Stimulated activated CD8-positive, alpha-beta memory T cell treated with anti-CD3 and anti-CD28 coated beads, Interleukin-2, amount 100 ng/mL, for 1 hour (primary cell): Measurements from ENCODE around the gene FGD3.
"Not testable (repeated sequence)": the region's sequence is repeated elsewhere in the genome, so short reads cannot be mapped to it uniquely, and the experiment has no call there.

Experiments
- DNase-seq, 2 donors: peaks; one replicate each; pipeline ENCODE4 v3.0.0-alpha.2; 2020; ENCODE audit warnings: low read depth in 2 of 2

FGD3 gene

DNA sequence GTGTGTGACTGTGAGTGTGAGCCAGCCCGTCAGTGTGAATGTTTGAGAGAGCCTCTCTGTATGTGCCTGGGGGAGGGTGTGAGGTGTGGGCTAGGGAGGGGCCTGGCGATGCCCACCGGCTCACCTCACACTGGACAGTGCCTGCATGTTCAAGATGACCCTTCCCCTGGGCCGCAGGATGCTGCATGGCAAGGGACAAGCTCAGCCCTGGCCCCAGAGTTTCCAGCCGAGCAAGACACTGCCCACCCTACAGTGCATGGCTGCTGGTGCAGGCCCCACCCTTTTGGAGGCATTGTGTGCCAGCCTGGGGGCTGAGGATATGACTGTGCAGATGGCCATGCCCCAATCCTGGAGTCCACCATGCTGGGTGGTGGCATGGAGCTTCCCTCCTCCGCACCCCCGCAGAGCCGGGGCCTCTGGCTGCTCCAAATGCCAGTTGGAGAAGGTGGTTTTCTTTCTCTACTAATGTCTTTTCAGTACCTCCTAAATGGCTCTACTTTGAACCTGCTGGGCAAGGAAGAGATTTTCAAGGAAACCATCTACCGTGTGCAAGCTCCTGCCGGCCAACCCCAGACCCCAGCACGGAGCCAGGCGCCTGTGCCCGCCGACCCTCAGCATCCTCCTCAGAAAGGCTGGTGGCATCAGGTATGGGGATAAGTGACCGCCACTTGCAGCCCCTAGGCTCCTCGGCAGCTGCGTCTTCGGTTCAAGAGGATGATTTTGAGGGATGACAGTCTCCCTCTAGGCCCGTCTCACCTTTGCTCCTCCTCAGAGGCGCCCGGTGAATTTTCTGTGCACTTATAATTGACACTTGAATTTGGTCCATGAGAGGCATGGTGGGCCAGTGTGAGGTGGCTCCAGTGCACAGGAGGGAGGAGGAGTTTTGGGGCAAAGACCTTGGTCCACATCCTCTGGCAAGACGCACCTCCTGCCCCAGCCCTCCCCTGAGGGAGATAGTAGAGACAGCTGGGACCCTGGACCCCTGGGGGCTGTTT, 27.7 kb downstream of the FGD3 start:
- DNase-seq, result no peak

DNA sequence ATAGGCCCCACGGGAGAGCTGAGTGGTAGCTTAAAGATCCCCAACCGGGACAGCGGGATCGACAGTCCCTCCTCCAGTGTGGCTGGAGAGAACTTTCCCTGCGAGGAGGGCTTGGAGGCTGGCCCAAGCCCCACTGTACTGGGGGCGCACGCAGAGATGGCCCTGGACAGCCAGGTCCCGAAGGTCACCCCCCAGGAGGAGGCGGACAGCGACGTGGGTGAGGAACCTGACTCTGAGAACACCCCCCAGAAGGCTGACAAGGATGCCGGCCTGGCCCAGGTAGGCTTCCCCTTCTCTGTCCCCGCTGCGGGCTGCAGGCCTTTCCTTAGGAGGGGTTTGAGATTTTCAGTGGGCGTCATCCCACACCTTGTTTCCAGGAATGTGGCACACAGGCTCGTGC, 29.1 kb downstream of the FGD3 start:
- DNase-seq, result no peak

DNA sequence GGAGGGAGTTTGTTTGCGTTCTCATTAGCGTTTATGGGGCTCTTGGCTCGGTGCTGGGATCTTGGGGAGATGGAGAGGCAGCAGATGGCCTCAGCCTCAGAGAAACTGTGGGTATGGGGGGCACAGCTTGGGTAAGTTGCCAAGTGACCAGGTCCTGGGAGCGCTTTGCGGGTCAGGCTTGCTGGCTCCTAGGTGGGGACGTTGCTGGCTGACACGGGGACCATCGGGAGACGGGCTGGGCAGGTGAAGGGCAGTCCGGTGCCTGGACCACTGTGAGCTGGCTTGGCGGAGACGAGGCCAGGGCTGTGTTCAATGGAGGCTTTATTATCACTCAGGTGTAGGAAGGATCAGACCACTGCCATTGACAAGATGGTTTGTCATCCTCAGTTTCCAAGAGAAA, 30.0 kb downstream of the FGD3 start:
- no peak for DNase-seq

DNA sequence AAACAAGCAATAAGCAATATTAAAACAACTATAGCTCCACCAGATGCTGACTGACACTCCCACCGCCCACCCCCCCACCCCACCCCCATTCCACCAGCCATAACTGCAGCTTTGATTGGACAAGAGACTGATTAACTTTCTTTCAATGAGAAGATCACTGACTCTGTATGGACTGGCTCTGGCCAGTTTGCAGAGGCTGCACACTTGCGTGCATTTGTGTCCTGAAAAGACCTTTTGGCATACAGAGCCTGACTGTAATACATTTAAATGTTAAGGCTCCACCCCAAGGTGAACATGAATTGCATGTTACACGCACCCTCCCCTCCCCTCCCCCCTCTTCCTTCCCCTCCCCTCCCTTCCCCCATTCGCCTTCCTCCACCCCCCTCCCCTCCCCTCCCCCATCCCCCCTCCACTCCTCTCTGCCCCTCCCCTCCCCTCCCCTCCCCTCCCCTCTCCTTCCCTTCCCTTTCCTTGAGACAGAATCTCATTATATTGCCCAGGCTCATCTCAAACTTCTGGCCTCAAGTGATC, 31.1 kb downstream of the FGD3 start:
- no peak for DNase-seq

DNA sequence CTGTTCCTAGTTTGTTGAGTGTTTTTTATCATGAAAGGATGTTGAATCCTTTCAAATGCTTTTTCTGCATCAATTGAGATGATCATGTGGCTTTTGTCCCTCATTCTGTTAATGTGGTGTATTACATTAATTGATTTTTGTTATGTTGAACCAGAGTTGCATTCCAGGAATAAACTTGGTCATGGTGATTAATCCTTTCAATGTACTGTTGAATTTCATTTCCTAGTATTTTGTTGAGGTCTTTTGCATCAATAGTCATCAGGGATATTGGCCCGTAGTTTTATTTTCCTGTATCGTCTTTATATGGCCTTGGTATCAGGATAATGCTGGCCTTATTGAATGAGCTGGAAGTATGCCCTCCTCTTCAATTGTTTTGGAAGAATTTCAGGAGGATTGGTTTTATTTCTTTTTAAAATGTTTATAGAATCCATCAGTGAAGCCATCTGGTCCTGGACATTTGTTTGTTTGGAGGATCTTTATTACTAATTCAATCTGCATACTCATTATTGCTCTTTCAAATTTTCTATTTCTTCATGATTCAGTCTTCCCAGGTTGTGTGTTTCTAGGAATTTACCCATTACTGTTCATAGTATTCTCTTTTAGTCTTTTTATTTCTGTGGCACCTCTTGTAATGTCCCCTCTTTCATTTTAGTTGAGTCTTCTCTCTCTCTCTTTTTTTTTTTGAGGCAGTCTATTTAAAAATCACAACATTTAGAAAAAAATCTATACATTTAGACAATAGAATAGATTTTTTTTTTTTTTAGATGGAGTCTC, 32.1 kb downstream of the FGD3 start:
- DNase-seq, result no peak

DNA sequence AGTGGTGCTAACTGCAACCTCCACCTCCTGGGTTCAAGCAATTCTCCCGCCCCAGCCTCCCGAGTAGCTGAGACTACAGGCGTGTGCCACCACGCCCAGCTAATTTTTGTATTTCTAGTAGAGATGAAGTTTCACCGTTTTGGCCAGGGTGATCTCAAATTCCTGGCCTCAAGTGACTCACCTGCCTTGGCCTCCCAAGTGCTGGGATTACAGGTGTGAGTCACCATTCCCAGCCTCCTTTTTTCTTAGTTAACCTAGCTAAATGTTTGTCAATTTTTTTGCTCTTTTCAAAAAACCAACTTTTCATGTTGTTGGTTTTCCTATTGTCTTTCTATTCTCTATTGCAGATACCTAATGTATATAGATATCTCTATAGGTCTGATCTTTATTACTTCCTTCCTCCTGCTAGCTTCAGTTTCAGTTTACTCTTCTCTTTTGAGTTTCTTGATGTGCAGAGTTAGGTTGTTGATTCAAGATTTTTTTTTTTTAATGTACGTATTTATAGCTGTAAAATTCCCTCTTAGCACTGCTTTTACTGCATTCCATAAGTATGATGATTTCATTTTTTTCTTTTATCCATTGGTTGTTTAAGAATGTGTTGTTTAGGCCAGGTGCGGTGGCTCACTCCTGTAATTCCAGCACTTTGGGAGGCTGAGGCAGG, 32.9 kb downstream of the FGD3 start:
- DNase-seq, result no peak

DNA sequence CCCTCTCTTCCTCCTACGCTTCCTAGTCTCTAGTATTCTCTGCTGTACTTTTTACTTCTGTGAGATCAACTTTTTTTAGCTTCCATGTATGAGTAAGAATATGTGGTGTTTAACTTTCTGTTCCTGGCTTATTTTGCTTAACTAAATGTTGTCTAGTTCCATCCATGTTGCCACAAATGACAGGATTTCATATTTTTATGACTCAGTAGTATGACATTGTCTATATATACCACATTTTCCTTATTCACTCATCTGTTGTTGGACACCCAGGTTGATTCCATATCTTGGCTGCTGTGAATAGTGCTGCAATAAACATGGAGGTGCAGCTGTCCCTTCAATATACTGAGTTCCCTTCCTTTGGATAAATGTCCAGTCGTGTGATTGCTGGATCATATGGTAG, 34.8 kb downstream of the FGD3 start:
- DNase-seq, result no peak

DNA sequence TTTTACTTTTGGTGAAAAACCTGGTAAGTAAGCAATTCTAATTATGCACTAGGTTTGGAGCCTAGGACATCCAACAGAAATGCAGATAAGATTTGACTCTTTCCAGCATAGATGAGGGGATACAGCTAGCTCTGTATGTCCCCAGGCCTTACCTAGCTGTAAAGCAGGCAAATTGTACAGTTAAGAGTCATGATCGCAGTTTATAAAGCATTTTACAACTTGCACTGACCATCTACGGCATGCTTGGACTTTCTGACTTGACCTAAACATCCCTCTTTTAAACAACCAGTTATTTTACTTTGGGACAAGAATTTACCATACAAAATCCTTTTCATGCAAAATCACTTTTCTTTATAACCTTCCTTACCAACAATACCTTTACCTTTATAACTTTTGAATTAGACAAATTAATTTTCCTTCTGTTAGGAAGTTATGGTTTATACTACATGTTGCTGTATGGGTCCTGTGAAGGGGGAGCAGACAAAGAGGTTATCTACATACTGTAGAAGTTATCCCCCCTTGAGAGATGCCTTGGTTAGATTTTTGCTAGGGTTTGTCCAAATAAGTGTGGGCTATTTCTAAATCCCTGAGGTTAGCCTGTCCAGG, 36.8 kb downstream of the FGD3 start:
- no peak for DNase-seq

DNA sequence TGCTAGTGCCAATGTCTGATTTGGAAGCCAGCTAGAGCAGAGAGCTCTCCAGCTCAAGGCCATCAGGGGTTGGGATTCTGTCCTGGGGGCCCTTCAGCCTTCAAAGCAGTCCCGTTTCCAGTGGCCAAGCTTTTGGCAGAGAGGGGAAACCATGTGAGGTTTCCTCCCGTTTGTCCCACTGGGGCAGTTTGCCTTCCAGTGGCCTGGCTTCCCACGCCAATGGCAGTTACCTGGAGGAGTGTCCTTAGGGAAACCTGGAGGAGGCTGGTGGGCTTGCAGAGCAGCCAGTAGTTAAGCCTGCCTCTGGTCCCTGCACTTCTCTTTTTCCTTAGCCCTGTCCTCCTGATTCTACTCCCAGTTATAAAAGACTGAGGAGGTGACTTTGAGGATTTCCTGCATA, 37.7 kb downstream of the FGD3 start:
- no peak for DNase-seq

DNA sequence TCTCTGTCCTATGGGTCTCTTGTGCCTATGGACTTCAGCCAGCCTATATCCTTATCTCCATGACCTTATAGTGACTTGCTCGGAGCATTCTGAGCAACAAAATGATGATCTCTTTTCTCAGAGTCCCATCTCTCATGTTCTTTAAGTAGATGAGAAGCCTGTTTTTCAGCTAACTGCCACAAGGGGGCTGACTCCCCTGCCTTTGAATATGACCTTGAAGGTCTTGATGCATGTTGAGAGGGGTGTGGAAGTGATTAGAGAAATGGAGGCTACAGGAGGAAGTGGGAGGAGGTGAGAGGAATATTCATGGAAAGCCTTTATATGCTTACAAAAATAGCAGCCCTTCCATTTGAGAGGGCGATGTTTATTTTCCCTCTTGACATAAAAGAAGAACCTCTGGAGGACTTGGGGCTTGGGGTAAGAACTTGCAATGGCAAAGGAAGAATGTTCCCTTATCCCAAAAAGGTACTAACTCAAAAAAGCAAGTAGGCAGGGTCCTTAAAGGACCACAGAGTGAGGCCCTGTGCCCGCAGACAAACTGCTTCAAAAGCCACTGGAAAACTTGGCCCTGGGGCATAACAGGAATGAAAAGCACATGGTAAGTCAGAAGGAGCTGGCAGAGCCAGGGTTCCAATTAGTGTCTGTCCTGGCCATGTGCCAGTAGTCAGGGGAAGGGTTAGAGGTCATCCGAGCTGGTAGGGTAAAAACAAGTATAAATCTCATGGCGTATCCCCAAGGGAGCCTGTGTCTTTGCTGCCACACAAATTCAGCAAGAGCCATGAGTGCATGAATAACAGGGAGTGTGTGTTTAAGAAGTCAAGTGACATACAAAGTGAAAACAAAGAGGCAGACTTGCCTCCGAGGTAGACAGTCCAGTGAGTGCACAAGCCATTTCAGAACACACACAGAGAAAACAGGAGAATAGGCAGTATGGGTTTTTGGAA, 39.1 kb downstream of the FGD3 start:
- peak in 1 of 2 donors; percentile 38 for DNase-seq

DNA sequence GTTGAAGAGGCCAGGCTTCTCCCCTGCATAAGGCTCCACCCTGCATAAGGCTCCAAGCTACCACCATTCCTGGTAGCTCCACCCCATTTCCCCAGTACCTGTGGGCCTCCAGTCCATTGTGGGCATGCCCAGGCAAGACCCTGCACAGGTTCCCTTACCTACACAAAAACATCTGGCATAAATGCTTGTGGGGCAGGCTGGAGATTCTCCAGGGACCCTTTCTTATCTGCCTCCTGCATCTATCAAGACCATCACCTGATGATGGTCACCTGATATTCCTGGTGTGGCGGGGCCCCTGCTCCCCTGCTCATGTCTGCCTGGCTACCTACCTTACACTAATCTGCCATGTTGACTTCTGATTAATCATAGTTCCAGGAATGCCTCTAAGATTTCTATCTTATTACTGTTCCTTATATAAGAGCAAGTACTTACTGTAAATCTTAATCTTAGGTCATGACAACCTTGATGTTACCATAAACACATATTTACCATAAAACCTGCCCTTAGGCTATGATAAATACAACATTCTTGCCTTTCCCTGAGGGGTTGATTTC, 41.0 kb downstream of the FGD3 start:
- no peak for DNase-seq

DNA sequence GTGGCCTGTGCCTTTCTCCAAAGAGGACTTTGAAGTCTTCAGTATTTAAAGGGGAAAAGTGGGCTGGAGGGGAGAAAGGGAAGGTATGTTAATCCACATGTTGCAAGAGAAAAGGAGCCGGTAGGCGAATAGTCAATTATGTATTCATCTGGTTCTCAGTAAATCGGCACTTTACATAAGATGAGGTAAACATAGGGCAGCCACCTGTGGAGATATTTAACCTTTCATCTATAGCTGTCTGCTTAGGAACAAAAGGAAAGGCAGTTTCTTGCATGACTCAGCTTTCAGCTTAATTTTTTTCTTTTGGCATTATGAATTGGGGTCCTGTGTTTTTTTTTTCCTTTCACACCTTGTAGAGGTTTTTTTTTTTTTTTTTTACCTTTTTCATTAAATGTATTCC, 42.2 kb downstream of the FGD3 start:
- no peak for DNase-seq

DNA sequence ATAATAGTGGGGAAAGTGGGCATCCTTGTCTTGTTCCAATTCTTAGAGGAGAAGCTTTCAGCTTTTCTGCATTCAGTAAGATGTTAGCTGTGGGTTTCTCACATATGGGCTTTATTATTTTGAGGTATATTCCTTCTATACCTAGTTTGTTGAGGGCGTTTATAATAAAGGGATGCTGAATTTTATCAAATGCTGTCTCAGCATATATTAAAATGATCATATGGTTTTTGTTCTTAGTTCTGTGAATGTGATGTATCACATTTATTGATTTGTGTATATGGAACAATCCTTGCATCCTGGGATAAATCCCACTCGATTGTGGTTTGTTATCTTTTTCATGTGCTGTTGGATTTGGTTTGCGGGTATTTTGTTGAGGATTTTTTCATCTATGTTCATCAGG, 43.1 kb downstream of the FGD3 start:
- DNase-seq, result no peak

DNA sequence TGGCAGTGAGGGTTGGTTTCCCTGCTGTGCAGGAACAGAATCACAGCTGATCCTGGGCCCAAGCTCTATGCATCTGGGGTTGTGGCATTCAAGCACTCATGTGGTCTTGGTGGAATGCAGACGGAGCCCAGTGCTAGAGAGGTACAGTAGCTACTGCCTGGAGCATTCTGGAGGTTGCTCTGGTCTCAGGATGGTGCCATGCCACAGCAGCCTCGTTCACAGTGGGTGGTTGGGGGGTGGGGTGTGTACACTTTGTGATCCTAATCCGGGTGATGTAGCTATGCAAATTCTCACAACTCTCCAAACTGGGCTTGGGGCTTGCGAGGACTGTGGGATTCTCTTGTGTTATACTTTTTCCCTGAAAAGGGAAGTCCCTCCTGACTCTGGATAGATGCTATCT, 45.2 kb downstream of the FGD3 start:
- DNase-seq, result no peak

DNA sequence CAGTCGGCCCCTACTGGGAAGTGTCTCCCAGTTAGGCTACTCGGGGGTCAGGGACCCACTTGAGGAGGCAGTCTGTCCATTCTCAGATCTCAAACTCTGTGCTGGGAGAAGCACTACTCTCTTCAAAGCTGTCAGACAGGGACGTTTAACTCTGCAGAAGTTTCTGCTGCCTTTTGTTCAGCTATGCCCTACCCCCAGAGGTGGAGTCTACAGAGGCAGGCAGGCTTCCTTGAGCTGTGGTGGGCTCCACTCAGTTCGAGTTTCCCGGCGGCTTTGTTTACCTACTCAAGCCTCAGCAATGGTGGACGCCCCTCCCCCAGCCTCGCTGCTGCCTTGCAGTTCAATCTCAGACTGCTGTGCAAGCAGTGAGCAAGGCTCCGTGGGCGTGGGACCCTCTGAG, 51.5 kb downstream of the FGD3 start:
- DNase-seq, result not testable (repeated sequence)

DNA sequence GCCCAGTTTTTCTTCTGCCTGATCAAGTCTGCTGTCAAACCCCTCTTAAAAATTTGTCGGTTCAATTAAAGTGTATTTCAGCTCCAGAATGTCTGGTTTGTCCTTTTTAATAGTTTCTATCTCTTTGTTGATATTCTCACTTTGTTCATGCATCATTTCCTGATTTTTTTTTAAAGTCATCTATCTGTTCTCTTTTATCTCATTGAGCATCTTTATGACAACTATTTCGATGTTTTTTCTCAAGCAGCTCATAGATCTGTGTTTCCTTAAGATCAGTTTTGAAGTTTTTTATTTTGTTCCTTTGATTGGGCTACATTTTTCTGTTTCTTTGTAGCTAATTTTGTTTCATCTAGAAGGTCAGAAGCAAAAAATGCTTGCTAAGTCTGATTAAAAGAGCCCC, 53.7 kb downstream of the FGD3 start:
- DNase-seq, result no peak

DNA sequence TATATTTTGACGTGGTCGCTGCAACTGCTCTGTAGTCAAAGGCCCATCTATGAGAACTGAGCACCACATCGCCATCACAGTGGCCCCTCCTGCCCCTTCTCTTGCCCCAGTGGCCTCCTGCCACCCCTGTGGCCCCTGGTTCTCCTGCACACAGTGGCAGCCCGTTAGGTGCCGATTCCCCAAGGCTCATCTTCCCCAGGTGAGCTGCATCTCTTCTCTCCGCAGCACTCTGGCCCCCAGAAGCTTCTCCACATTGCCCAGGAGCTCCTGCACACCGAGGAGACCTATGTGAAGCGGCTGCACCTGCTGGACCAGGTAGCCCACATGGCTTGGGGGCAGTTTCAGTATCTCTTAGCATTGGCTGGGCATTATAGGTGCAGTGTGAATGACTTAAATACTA, 55.4 kb downstream of the FGD3 start:
- DNase-seq, result no peak

DNA sequence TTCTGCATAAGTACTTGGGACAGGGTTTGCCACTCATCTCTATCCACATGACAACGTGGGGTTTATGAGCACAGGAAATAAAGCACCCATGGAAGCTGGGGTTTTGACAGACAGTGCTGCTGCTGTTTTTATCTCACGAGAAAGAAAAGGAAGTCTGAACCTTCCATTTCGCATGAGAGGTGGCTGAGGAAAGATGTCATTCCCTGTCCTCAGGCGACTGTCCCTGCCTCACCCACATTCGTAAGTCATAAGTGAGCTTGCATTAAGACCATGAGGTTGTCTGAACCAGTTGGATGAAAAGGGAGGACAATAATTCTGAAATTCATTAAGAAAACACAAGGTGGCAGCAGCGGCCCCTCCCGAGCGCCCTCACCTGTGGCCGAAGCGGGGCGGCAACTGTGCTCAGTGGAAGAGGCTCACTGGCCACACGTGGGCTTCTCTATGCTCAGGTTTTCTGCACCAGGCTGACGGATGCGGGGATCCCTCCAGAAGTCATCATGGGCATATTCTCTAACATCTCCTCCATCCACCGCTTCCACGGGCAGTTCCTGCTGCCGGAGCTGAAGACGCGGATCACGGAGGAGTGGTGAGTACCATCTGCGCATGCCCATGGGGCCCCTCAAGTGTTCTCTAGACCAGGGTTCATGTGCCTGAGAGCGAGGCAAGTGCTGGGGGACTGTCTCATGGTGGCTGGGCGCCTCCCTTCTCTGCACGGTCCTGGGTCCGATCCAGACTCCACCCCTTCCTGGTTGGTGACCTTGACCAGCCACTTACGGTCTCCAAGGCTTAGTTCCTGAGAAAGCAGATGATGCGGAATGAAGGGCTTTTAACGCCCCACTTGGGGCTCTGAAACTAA, 56.5 kb downstream of the FGD3 start:
- DNase-seq, result peak in 1 of 2 donors; percentile 35

DNA sequence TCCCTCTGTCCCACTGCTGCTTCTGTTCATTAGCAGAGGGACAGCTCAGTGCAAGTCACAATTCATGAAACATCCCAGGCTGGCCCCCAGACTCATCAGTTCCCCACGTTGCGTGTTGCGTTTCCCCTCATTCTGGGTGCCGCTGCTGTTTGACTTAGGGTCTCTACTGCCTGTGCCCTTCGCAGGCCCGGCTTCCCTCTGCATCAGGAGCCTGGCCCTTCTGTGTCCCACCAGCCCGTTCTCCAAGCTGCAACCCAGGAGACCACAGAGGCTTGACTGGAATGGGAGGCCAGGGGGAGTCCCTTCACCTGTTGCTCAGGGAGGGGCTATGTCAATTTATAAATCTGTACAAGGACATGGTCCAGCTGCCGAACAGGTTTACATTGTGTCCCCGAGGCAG, 57.2 kb downstream of the FGD3 start:
- no peak for DNase-seq
